GM12875 (cell line): ENCODE data around the gene DPP6.

Experiments used
- H3K4me3 ChIP-seq: one replicate; pipeline ENCODE4 v1.5.1; 2011; ENCODE audit warnings: low read depth, low read length, control low read depth
- CTCF ChIP-seq: IDR thresholded peaks from 2 replicates; pipeline ENCODE4 v1.5.1; 2011; ENCODE audit warnings: low read depth, mild to moderate bottlenecking, control low read depth, inconsistent platforms, low read length, moderate library complexity, borderline replicate concordance; ENCODE audit not compliant: insufficient read depth

The DPP6 gene

GRCh38 chr7:154350892-154351291 is 298.7 kb downstream of the DPP6 start:
- no peak overlapping the region for H3K4me3 ChIP-seq
- no peak for TF ChIP-seq CTCF

GRCh38 chr7:154353355-154353767 is 301.2 kb downstream of the DPP6 start:
- no peak for TF ChIP-seq CTCF

GRCh38 chr7:154364170-154364569 is 312.0 kb downstream of the DPP6 start:
- no peak overlapping the region for H3K4me3 ChIP-seq
- TF ChIP-seq CTCF: no peak

More at GRCh38 chr7:154353355-154353767, 301.2 kb downstream of the DPP6 start:
- no peak overlapping the region for H3K4me3 ChIP-seq

- TF ChIP-seq CTCF: no peak
- H3K4me3 ChIP-seq: no peak overlapping the region
Measured at GRCh38 chr7:154371424-154371823, 319.2 kb downstream of the DPP6 start.

- no peak overlapping the region for H3K4me3 ChIP-seq
- no peak for TF ChIP-seq CTCF
Measured at GRCh38 chr7:154372011-154372601, 319.9 kb downstream of the DPP6 start.

- H3K4me3 ChIP-seq: no peak overlapping the region
- TF ChIP-seq CTCF: no peak
Measured at GRCh38 chr7:154373956-154374355, 321.8 kb downstream of the DPP6 start.

GRCh38 chr7:154375956-154376355 is 323.8 kb downstream of the DPP6 start:
- no peak overlapping the region for H3K4me3 ChIP-seq
- no peak for TF ChIP-seq CTCF
